Activated T-cell treated with anti-CD3 and anti-CD28 coated beads, Interleukin-2, amount 50 U/mL, for 24 hours (primary cell): ENCODE data around the gene RNASE2.

Source experiments
- DNase-seq: peaks from one replicate; pipeline ENCODE4 v3.0.0-alpha.2; 2020
- H3K27ac Mint-ChIP-seq: 2 replicates; pipeline ENCODE4 v1.8.0; 2020; ENCODE audit warnings: mild to moderate bottlenecking, mixed read lengths
- H3K27me3 Mint-ChIP-seq: 2 replicates; pipeline ENCODE4 v1.8.0; 2020; ENCODE audit warnings: mixed read lengths
- H3K36me3 Mint-ChIP-seq: 2 replicates; pipeline ENCODE4 v1.8.0; 2020; ENCODE audit warnings: low read depth, mixed read lengths
- H3K4me1 Mint-ChIP-seq: 2 replicates; pipeline ENCODE4 v1.8.0; 2020; ENCODE audit warnings: low read depth, mixed read lengths
- H3K4me3 Mint-ChIP-seq: 2 replicates; pipeline ENCODE4 v1.8.0; 2020; ENCODE audit warnings: mild to moderate bottlenecking, moderate library complexity, mixed read lengths
- H3K9me3 Mint-ChIP-seq: 2 replicates; pipeline ENCODE4 v1.8.0; 2020; ENCODE audit warnings: mixed read lengths

Gene RNASE2

DNA sequence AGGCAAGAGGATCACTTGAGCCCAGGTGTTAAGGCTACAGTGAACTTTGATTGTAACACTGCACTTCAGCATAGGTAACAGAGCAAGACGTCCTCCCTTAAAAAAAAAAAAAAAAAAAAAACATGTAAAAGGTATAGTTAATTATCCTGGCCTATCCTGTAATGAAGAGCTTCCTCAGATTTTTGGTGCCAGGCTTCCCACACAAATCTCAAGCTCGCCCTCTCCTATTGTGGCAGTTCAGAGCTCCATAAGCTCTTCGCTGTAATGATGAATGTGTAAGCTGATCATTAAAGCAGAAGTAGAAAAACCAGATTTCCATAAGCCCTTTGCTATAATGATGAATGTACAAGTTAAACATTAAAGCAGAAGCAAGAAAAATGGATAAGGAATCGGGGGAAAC, 41.8 kb downstream of the RNASE2 start:
- no peaks in the 10 kb centered on the region for H3K9me3 Mint-ChIP-seq
- no peaks in the 10 kb centered on the region for H3K27me3 Mint-ChIP-seq
- H3K4me3 Mint-ChIP-seq = no peak overlapping the region
- H3K36me3 Mint-ChIP-seq = peaks cover 59% of the 10 kb centered on the region
- no peak overlapping the region for H3K27ac Mint-ChIP-seq
- peaks cover 18% of the 10 kb centered on the region for H3K4me1 Mint-ChIP-seq
- DNase-seq = no peak

- DNase-seq = no peak
- peaks cover 17% of the 10 kb centered on the region for H3K4me1 Mint-ChIP-seq
- H3K27me3 Mint-ChIP-seq = no peaks in the 10 kb centered on the region
- H3K36me3 Mint-ChIP-seq = peaks cover 54% of the 10 kb centered on the region
- no peak overlapping the region for H3K4me3 Mint-ChIP-seq
- no peak overlapping the region for H3K27ac Mint-ChIP-seq
- H3K9me3 Mint-ChIP-seq = no peaks in the 10 kb centered on the region
Measured at GRCh38 chr14:20997564-20997963, 42.3 kb downstream of the RNASE2 start.

- peak overlapping the region; percentile 40 for H3K27ac Mint-ChIP-seq
- no peak overlapping the region for H3K4me3 Mint-ChIP-seq
- H3K4me1 Mint-ChIP-seq = peaks cover 14% of the 10 kb centered on the region
- H3K36me3 Mint-ChIP-seq = peaks cover 49% of the 10 kb centered on the region
- no peaks in the 10 kb centered on the region for H3K27me3 Mint-ChIP-seq
- no peaks in the 10 kb centered on the region for H3K9me3 Mint-ChIP-seq
- no peak for DNase-seq
Measured at GRCh38 chr14:20998139-20998538, 42.9 kb downstream of the RNASE2 start.

DNA sequence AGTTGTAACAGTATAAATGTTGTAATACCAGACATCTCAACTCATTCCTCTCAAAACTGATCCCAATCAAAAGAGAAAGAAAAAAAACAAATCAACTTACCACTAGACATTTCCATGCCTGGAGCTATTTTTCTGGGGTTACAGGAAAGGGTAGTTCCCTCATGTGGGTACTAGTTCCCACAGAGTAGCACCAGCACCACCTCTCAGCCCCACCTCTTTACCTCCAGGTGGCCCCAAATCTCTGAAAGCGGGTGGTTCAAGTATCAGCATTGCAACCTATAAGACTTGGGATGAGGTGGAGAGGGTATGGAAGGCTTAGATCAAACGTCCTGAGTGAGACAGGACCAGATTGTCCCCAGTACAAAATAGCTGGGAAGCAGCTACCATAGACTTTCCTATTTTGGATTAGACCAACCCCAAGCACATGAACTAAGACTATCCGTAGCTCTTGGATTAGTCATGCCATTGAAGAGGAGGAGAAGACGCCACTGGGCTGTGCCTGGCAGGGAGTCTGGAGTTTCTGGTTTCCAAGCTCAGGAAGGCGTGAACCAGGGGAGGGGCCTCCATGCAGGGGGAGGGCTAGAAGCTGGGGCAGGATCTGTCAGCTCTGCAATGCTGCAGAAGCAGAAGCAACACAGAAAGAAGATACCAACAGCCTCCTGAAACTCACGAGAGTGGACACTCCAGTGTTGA, 43.5 kb downstream of the RNASE2 start, which contains the start of gene SLC39A2:
TSS of gene SLC39A2 (plus strand) at position 620 of the 693 bp plus-strand sequence. CDS start 154 bp downstream, outside the sequence.
- no peaks in the 10 kb centered on the region for H3K27me3 Mint-ChIP-seq
- peaks cover 42% of the 10 kb centered on the region for H3K36me3 Mint-ChIP-seq
- peaks cover 14% of the 10 kb centered on the region for H3K4me1 Mint-ChIP-seq
- no peak for DNase-seq
- no peaks in the 10 kb centered on the region for H3K9me3 Mint-ChIP-seq
- H3K27ac Mint-ChIP-seq = peak within 1 kb of the TSS; percentile 40
- H3K4me3 Mint-ChIP-seq = no peak within 1 kb of the TSS

DNA sequence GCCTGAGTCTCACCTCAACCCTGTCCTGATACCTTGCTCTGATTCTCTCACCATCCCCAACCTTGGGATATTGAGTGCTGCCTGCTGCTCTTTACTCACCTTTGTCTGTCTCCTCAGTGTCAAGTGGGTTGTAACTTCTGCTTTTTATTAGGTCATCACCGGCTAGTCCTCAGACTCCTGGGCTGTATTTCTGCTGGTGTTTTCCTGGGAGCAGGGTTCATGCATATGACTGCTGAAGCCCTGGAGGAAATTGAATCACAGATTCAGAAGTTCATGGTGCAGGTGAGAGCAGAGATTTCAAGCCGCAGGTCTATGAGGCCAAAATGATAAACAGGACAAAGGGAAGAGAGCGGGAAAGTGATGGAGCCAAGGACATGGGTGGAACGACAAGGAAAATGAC, 44.3 kb downstream of the RNASE2 start:
- H3K9me3 Mint-ChIP-seq = no peaks in the 10 kb centered on the region
- H3K4me1 Mint-ChIP-seq = peaks cover 14% of the 10 kb centered on the region
- H3K27ac Mint-ChIP-seq = no peak overlapping the region
- no peaks in the 10 kb centered on the region for H3K27me3 Mint-ChIP-seq
- DNase-seq = no peak
- H3K4me3 Mint-ChIP-seq = no peak overlapping the region
- peaks cover 34% of the 10 kb centered on the region for H3K36me3 Mint-ChIP-seq

DNA sequence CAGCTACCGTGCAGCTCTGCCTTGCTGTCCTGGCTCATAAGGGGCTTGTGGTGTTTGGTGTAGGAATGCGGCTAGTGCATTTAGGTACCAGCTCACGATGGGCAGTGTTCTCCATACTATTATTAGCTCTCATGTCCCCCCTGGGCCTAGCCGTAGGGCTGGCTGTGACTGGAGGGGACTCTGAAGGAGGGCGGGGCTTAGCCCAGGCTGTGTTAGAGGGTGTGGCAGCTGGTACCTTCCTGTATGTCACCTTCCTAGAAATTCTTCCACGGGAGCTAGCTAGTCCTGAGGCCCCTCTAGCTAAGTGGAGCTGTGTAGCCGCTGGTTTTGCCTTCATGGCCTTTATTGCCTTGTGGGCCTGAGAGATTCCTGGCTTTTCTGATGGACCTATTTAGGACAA, 45.9 kb downstream of the RNASE2 start:
- peaks cover 18% of the 10 kb centered on the region for H3K36me3 Mint-ChIP-seq
- no peaks in the 10 kb centered on the region for H3K27me3 Mint-ChIP-seq
- no peak overlapping the region for H3K27ac Mint-ChIP-seq
- no peak overlapping the region for H3K4me3 Mint-ChIP-seq
- DNase-seq = no peak
- no peaks in the 10 kb centered on the region for H3K9me3 Mint-ChIP-seq
- H3K4me1 Mint-ChIP-seq = peaks cover 8% of the 10 kb centered on the region

DNA sequence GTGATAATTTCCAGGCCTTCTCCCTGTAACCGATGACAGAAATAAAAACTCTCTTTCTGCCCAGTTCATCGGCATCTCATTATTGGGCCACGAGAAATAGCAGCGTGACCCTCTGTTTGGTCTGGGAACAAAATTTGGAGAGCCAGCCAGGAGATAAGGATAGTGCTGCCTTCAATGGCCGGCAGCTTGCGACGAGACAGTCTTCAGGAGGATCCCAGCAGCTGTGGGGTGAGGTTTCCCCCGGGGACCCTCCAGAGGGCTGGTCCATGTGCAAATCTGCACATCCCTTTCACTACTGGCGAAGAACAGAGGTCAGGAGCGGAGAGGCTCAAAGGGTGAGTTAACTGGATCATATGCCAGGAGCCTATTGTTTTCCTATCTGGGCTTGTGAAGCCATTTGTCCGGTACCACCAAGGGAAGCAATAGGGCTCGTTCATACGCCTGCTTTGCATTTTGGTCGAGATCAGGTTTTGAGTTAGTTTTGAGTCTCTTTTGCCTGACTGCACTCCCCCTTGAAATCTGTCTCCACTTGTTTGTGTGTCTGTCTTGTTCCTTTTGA, 48.6 kb downstream of the RNASE2 start:
- H3K4me1 Mint-ChIP-seq = no peaks in the 10 kb centered on the region
- H3K27ac Mint-ChIP-seq = no peak overlapping the region
- DNase-seq = no peak
- no peaks in the 10 kb centered on the region for H3K36me3 Mint-ChIP-seq
- H3K4me3 Mint-ChIP-seq = no peak overlapping the region
- no peaks in the 10 kb centered on the region for H3K27me3 Mint-ChIP-seq
- no peaks in the 10 kb centered on the region for H3K9me3 Mint-ChIP-seq
